ENCODE results near the gene BNIP1. TPM values are rescaled to one million over a fixed set of nuclear protein-coding genes. Genes with fewer than 3 reads are reported as not detected.

Gene BNIP1
- total and polyA plus RNA-seq, 3 donors from 2014 or later, result 20.5 to 37.6 (median 21.4) TPM

DNA sequence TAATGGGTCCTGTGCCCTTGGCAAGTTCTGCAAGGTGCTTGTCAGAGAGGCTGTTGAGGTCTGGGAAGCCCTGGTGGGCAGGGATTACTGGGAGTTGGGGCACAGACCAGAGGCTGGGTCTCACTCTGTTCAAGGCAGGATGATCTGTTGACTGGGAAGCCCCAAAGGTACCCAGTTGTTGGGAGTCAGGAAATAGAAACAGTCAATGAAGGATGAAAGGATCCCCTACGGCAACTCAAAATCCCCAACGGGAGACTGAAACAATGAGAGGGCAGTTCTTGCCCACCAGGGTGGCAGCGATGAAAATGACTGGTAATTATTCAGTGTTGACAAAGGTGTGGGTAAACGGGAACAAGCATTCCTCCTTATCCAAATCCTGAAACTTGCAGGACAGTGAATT is 31.2 kb downstream of the BNIP1 start:
- Histone ChIP-seq H3K4me1 (no peaks in the 10 kb centered on the region), H3K27me3 (no peaks in the 10 kb centered on the region), H3K4me3 (no peak overlapping the region), H3K36me3 (ENCODE audit: low read depth, missing control alignments) (no peaks in the 10 kb centered on the region), H3K9me3 (no peaks in the 10 kb centered on the region), H3K27ac (no peak overlapping the region)
- no peak for DNase-seq
- no peak for TF ChIP-seq POLR2A (IDR thresholded peaks at IDR 0.05)
- TF ChIP-seq, protein P1, sequence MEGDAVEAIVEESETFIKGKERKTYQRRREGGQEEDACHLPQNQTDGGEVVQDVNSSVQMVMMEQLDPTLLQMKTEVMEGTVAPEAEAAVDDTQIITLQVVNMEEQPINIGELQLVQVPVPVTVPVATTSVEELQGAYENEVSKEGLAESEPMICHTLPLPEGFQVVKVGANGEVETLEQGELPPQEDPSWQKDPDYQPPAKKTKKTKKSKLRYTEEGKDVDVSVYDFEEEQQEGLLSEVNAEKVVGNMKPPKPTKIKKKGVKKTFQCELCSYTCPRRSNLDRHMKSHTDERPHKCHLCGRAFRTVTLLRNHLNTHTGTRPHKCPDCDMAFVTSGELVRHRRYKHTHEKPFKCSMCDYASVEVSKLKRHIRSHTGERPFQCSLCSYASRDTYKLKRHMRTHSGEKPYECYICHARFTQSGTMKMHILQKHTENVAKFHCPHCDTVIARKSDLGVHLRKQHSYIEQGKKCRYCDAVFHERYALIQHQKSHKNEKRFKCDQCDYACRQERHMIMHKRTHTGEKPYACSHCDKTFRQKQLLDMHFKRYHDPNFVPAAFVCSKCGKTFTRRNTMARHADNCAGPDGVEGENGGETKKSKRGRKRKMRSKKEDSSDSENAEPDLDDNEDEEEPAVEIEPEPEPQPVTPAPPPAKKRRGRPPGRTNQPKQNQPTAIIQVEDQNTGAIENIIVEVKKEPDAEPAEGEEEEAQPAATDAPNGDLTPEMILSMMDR (IDR thresholded peaks at IDR 0.05), result no peak
- intact Hi-C loops (cut with DNase I; ENCODE audit: low total_unique reads), result no loop called here
- WGBS, 2 donors, result 57 to 60% methylated on average over 4 of the region's 4 CpGs

DNA sequence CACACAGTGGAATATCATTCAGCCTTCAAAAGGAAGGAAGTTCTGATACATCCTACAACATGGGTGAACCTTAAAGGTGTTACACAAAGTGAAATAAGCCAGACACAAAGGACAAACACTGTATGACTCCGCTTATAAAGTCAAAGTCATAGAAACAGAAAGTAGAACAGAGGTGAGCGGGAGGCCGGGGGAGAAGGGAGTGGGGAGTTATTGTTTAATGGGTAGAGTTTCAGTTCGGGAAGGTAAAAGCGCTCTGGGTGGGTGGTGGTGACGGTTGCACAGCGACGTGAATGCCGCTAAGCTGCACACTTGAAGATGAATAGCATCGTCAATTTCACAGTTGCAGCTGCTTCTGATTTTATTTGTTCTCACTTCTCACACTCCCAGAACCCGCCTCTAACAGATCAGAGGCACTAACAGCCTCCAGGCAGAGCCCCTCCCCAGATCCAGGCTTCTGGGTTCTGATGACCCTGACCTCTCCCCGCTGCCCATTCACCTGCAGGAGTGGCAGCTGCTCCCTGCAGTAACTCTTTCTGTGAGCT is 34.1 kb downstream of the BNIP1 start:
- TF ChIP-seq, protein P1 (IDR thresholded peaks at IDR 0.05), result no peak
- no peak for TF ChIP-seq POLR2A (IDR thresholded peaks at IDR 0.05)
- H3K27ac ChIP-seq, result no peak overlapping the region
- H3K36me3 ChIP-seq (ENCODE audit: low read depth, missing control alignments), result no peaks in the 10 kb centered on the region
- no peak overlapping the region for H3K4me3 ChIP-seq
- H3K4me1 ChIP-seq, result no peaks in the 10 kb centered on the region
- 86 to 89% methylated on average over 12 of the region's 12 CpGs for WGBS, 2 donors
- no peak for DNase-seq
- intact Hi-C loops (cut with DNase I; ENCODE audit: low total_unique reads), result no loop called here
- no peaks in the 10 kb centered on the region for H3K27me3 ChIP-seq
- H3K9me3 ChIP-seq, result no peaks in the 10 kb centered on the region

DNA sequence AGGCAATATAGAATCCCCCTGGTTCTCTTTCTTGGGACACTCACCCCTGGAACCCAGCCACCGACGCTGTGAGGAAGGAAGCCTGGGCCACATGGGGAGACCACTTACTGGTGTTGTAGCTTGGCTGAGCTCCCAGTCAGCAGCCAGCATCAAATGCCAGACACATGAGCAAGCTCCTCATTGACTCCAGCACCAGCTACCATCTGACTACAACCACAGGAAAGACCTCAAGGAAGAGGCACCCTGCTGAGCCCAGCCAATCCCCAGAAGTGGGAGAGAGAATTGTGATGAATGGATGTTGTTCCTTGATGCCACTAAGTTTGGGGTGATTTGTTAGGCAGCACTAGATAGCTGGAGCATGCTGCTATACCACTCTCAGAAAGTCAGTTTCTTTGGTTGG is 36.0 kb downstream of the BNIP1 start:
- H3K27ac ChIP-seq, result no peak overlapping the region
- H3K9me3 ChIP-seq, result no peaks in the 10 kb centered on the region
- H3K4me1 ChIP-seq, result no peaks in the 10 kb centered on the region
- WGBS, 2 donors, result 78 to 100% methylated on average over 2 of the region's 2 CpGs
- no peak for DNase-seq
- H3K4me3 ChIP-seq, result no peak overlapping the region
- no peaks in the 10 kb centered on the region for H3K36me3 ChIP-seq (ENCODE audit: low read depth, missing control alignments)
- intact Hi-C loops (cut with DNase I; ENCODE audit: low total_unique reads), result no loop called here
- no peak for TF ChIP-seq POLR2A (IDR thresholded peaks at IDR 0.05)
- TF ChIP-seq, protein P1 (IDR thresholded peaks at IDR 0.05), result no peak
- no peaks in the 10 kb centered on the region for H3K27me3 ChIP-seq

DNA sequence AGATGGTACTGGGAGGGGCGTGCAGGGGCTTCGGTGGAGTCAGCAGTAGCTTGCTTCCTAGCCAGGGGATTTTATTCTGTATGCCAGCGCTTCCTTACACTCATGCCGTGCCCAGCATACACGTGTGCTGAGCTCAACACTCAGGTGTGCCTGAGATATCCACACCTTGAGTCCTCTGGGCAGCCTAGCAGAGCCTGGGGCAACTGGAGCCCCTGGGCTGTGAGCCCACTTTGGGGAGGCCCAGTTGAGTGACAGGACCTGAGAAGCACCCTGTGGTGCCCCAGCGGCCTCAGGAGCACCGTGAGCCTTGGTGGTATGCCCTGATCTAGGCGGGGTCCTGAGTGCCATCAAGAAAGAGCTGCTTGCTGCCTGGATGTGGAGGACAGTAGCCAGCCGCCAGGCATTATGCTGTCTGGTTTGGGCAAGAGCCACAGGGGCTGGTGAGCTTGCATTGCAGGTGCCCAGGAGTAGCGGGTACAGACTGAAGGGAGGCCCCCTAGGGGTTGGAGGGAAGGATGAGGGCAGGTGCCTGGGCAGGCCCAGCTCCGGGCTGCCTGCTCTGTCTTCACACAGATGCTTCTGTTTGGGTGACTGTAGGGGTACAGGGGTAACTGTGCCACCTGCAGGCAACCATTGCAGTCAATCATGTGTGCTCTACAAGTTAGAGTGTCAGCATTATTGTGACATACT is 42.9 kb downstream of the BNIP1 start:
- TF ChIP-seq, protein P1 (IDR thresholded peaks at IDR 0.05), result no peak
- TF ChIP-seq POLR2A (IDR thresholded peaks at IDR 0.05), result no peak
- Histone ChIP-seq H3K36me3 (ENCODE audit: low read depth, missing control alignments) (no peaks in the 10 kb centered on the region), H3K4me1 (no peaks in the 10 kb centered on the region), H3K9me3 (no peaks in the 10 kb centered on the region), H3K4me3 (no peak overlapping the region), H3K27me3 (no peaks in the 10 kb centered on the region), H3K27ac (no peak overlapping the region)
- 86 to 87% methylated on average over 7 to 11 of the region's 11 CpGs for WGBS, 2 donors
- intact Hi-C loops (cut with DNase I; ENCODE audit: low total_unique reads), result no loop called here
- no peak for DNase-seq

DNA sequence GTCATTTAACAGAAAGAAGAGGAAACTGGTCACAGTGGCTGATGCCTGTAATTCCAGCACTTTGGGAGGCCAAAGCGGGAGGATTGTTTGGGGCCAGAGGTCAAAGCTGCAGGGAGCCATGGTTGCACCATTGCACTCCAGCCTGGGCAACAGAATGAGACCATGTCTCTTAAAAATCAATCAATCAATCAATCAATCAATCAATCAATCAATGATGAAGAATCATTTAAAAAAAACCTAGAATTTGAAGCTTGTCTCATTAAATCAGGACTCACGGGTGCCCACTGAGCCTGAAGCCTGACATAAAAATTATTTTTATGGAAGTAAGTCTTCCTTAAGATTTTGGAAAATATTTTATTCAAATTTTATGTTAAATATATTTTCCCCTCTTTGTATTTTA is 43.9 kb downstream of the BNIP1 start:
- H3K27ac ChIP-seq, result no peak overlapping the region
- WGBS, 2 donors, result 84 to 85% methylated on average over 2 of the region's 2 CpGs
- no peaks in the 10 kb centered on the region for H3K36me3 ChIP-seq (ENCODE audit: low read depth, missing control alignments)
- DNase-seq, result no peak
- intact Hi-C loops (cut with DNase I; ENCODE audit: low total_unique reads), result no loop called here
- no peaks in the 10 kb centered on the region for H3K9me3 ChIP-seq
- H3K4me3 ChIP-seq, result no peak overlapping the region
- TF ChIP-seq, protein P1 (IDR thresholded peaks at IDR 0.05), result no peak
- no peak for TF ChIP-seq POLR2A (IDR thresholded peaks at IDR 0.05)
- no peaks in the 10 kb centered on the region for H3K4me1 ChIP-seq
- no peaks in the 10 kb centered on the region for H3K27me3 ChIP-seq

Measured in testis (tissue), 3 donors.